AG09319 (cell line): ENCODE measurements around the gene SYCE3.

Experiments
- DNase-seq: peaks from one replicate; pipeline ENCODE4 v3.0.0-alpha.2; 2010; ENCODE audit warnings: low read depth; ENCODE audit errors: extremely low read depth
- TF ChIP-seq, protein P1 (sequence below): IDR thresholded peaks from 2 replicates; pipeline ENCODE4 v1.5.1; 2011; ENCODE audit warnings: low read depth, mild to moderate bottlenecking, inconsistent platforms, low read length, moderate library complexity

SYCE3 gene

DNA sequence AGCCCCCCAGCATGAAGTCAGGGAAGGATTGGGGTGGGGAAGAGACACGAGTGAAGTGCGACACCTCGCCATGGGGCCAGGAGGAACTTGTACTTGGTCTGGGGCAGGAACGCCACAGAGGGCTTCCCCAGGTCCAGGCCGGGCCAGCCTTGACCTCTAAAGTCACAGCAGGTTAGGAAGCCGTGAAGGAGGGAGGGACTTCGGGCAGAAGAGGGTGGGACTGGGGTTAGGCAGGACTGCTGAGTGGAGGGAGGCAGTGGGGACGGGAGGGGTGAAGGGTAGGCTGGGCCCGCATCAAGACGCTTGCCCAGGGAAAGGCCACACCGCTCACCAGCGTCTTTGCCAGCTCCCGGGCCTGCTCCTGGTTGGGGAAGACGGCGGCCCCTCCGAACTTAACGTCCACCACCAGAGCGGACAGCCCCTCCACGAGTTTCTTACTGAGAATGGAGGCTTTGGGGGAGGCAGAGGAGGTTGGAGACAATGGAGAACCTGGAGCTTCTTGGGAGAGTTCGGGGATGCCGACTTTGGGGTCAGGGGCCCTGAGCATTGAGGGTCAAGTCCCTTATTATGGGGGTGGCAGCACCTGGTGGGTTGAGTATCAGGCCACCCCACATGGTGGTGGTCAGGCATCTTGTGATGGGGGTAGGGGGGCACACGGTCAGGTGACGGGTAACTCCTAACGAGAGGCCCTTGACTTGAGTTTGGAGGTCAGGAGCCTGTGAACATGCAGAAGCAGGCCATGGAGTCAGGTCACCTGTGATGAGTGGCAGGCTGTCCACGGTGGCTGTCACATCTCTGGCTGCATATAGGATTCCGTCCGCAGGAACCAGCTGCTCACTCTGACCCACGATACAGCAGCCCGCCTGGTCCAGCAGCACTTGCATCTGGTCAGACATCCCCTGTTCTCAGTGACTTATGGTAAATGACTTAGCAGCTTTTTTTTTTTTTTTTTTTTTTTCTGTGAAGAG lies 35.6 kb downstream of the SYCE3 start:
- no peak for DNase-seq
- TF ChIP-seq, protein P1, sequence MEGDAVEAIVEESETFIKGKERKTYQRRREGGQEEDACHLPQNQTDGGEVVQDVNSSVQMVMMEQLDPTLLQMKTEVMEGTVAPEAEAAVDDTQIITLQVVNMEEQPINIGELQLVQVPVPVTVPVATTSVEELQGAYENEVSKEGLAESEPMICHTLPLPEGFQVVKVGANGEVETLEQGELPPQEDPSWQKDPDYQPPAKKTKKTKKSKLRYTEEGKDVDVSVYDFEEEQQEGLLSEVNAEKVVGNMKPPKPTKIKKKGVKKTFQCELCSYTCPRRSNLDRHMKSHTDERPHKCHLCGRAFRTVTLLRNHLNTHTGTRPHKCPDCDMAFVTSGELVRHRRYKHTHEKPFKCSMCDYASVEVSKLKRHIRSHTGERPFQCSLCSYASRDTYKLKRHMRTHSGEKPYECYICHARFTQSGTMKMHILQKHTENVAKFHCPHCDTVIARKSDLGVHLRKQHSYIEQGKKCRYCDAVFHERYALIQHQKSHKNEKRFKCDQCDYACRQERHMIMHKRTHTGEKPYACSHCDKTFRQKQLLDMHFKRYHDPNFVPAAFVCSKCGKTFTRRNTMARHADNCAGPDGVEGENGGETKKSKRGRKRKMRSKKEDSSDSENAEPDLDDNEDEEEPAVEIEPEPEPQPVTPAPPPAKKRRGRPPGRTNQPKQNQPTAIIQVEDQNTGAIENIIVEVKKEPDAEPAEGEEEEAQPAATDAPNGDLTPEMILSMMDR = no peak

DNA sequence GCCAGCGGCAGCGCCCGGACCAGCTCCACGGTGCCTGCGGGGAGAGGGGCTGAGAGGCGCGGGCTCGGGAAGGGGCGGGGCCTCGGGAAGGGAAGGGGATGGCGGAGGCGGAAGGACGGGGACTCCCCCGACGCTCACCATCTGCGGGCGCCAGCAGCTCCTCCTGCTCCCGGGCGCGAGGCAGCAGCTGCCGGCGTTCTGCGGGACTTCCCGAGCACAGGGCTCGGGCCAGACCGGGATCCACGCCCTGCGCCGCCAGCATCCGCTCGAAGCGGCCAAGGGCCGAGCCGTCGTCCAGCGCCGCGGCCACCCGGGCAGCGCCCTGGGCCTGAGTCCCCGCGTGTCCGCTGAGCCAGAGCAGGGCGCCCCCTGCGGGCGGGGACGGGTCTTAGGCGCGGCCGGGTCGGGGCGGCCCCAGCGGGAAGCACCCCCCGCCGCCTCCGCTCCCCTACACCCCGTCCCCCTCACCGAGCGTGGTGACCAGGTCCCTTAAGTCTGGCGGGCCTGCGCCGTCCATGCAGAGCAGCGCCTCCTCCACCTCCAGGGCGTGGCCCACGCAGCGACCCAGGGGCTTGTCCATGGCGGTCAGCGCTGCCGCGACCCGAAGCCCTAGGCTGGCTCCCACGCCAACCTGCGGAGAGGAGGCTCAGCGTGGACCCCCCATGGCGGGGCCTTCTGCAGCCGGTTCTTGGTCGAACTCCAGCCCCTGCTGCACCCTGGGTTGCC lies 36.4 kb downstream of the SYCE3 start:
- TF ChIP-seq, protein P1 = peak; percentile 37
- DNase-seq = no peak

DNA sequence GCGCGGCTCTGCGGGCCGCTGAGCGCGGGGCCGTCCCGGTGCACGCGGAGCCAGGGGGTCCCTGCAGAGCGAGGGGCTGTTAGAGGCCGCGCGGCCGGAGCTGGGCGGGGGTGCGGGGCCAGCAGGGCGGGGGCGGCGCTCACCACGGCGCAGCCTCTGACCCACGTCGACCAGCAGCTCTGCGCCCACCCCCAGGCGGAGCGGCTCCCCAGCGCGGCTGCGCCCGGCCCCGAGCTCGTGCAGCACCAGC lies 36.9 kb downstream of the SYCE3 start:
- TF ChIP-seq, protein P1 = no peak
- DNase-seq = no peak

DNA sequence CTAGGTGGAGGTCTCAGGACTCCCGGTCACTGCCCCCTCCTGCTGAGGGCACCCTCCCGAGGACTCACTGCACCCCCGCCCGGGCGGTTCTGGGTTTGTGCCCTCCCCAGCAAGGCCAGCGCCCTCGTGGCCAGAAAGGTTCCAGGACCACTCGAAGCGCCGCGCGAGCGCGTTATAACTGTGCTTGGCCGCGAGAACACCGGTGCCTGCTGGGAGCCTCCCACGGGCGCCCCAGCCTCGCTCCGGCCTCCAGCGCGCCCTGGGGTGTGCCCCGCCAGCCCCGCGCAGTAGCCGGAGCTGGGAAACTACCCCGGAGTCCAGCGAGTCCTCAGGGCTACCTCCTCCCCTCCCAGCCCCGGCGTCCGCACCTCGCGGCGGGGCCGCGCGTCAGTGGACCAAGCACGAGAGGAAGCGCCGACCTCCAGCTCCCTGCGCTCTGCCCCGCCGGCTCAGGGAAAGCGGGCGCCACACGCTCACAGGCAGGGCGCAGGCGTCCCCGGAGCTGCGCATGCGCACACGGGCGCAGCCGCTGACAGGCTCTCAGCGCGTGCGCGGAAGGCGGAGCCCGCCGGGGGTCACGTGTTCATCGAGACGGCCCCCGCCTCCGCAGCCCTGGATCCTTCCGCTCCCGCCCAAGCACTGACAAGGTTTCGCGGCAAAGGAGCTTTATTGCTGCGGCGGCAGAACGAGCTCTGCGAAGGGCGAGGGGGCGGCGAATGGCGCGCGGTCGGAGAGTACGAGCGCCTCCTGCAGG lies 37.4 kb downstream of the SYCE3 start, which contains the start of gene SCO2:
Gene SCO2, minus strand, starts transcription at position 495 of the 754 bp plus-strand sequence. CDS start 1,187 bp downstream, outside the sequence.
- TF ChIP-seq, protein P1 = peak; percentile 30
- peak; percentile 94 for DNase-seq

DNA sequence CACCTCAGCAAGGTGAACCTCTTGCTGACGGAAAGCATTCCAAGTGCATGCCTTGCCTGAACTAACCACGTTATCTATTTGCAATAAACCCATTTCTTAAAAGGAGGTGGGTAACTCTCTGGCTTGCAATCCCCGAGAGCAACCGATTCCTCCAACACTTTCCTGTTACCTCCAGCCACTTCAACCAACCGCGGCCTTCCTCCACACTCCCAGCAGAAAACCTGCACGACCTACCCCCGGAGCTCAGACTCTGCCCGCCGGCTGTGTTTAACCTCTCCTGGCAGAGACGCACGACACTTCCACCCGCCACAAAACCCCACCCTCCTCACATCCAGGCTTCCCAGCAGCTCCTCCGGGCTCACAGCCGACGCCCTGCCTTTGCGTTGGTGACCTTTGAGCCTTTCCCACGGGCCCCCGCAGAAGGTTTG lies 38.0 kb downstream of the SYCE3 start:
- no peak for DNase-seq
- TF ChIP-seq, protein P1 = no peak

DNA sequence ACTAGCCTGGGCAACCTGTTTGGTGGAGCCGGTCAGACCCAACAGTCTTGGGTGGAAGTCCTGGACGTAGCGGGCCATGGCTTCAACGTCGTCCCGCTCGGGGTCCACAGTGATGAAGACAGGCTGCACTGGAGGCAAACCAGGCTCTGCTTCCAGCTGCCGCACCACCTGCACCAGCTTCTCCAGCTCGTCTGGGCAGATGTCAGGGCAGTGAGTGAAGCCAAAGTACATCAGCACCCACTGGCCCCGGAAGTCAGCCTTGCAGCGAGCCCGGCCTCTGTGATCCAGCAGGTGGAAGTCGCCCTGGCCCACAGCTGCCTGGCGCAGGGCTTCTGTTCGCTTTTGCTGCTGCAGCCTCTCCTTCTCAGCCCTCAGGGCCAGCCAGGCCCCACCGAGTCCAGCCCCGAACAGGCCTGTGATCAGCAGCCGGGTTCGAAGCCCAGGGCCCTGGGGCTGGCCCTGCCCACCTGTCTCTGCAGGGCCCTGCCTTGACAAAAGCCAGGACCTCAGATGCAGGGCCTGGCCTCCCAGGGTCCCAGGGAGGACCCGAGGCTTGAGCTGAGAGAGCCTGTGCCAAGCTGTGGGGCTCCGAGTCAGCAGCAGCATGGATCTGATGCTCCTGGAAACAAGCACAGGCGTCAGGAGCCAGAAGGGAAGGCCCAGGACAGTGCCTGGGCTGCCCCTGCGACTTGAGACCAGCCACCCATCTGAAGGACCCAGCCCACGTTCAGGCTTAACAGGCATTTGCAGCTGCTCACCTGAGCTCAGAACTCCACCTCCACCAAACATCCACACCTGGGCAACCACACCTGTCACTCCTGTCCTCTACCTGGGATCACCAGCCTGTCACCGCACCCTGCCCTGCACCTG lies 38.7 kb downstream of the SYCE3 start:
- TF ChIP-seq, protein P1 = no peak
- DNase-seq = no peak
